ENCODE results near the gene GDPD3. TPM values are rescaled to one million over a fixed set of nuclear protein-coding genes. Genes with fewer than 3 reads are reported as not detected.

GDPD3 gene
- total and polyA plus RNA-seq, 10 of the 15 experiments (the other 5 are each of a cell fraction or from before 2014, with no cell fraction given): 0.29 to 3.3 (median 0.97) TPM

DNA sequence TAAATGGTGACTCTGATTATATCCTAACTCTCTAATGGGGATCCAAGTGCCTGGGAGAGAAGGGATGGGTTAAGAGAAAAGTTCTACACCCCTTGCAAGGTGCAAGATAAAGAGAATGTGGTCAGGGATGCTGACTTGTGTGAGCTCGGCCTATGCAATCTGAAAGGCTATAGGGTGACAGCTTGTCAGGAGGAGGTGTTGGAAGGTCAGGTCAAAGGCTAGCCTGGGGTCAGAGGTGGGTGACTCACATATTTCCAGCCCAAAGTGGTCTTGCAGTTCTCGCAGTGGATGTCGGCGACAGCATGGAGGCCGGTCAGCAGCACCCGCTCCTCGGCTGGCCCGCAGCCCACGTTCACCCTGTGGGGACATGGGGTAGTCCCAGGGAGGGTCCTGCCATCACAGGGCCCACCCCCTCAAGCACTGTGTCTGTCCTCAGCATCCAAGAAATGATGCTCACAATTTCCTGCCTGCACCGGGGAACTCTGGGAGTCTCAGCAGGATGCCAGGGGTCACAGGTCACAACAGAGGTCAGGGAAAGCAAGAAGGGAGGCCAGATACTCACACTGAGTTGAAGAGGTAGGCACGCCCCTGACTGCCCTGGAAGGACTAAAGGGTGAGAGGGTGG, 18.7 kb downstream of the GDPD3 start:
- H3K79me2 ChIP-seq (ENCODE audit: control insufficient read depth, insufficient read depth, low read length): peaks cover 2% of the 10 kb centered on the region; the same call in 1 of the 2 replicates
- ChIA-PET CTCF (interaction anchor here (0.6 to 6.8 kb wide), 4 partner anchors 12 to 541 kb away, joined by 3 to 77 read pairs (median 24); partner anchors contain the start of genes ALDOA and CORO1A), RAD21 (ENCODE audit: unreplicated experiment) (no interaction called here), SMC1A (ENCODE audit: uncharacterized antibody, unreplicated experiment) (interaction anchor here (0.6 to 3.5 kb wide), 4 partner anchors 8 to 90 kb away, joined by 3 to 30 read pairs (median 3); partner anchors contain the start of genes ALDOA and CORO1A), POLR2A (interaction anchor here (1.3 to 5.3 kb wide), 4 partner anchors 18 to 276 kb away, joined by 4 to 59 read pairs (median 5); partner anchors contain the start of genes ALDOA, CORO1A and TBC1D10B)
- FAIRE-seq (no peak), ATAC-seq (no peak), DNase-seq (ENCODE audit: low read depth, low spot score) (no peak)
- TF ChIP-seq, protein P1, sequence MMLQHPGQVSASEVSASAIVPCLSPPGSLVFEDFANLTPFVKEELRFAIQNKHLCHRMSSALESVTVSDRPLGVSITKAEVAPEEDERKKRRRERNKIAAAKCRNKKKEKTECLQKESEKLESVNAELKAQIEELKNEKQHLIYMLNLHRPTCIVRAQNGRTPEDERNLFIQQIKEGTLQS (IDR thresholded peaks at IDR 0.05; ENCODE audit: borderline replicate concordance, extremely low read depth, low read depth, low read length): no peak
- TF ChIP-seq NR2C1 (IDR thresholded peaks at IDR 0.05): peak; percentile 46
- TF ChIP-seq ZNF384 (IDR thresholded peaks at IDR 0.05; ENCODE audit: borderline replicate concordance, low read depth, low read length): no peak
- no peak for TF ChIP-seq BRCA1 (IDR thresholded peaks at IDR 0.05; ENCODE audit: low read depth, low read length)
- no peak for TF ChIP-seq IKZF1 (conservative IDR thresholded peaks at IDR 0.05)
- TF ChIP-seq NR2F1 (conservative IDR thresholded peaks at IDR 0.05): peak; percentile 75
- TF ChIP-seq SP1 (IDR thresholded peaks at IDR 0.05; ENCODE audit: low read depth, low read length): no peak
- TF ChIP-seq TCF12 (IDR thresholded peaks at IDR 0.05; ENCODE audit: low read depth, low read length): no peak
- no peaks in the 10 kb centered on the region; a peak in 1 of 4 replicates for H3K36me3 ChIP-seq (ENCODE audit: control insufficient read depth in 2 of 2, insufficient read depth in 2 of 2, low read length in 1 of 2)
- no peaks in the 10 kb centered on the region for H4K20me1 ChIP-seq (ENCODE audit: control insufficient read depth, insufficient read depth)
- peak overlapping the region; percentile 68 for H3K4me2 ChIP-seq (ENCODE audit: control insufficient read depth, insufficient read depth)
- H3K4me3 ChIP-seq: peak overlapping the region; percentile 78; the same call in 1 of the 2 replicates
- no peak overlapping the region for H3K27ac ChIP-seq (ENCODE audit: control insufficient read depth, insufficient read depth)
- no peak overlapping the region for H2AFZ ChIP-seq (ENCODE audit: control insufficient read depth, low read depth, low read length)
- H3K27me3 ChIP-seq (replicated peaks in 1 of 2; ENCODE audit: control insufficient read depth in 2 of 2, insufficient read depth in 2 of 2, low read length in 1 of 2): no peaks in the 10 kb centered on the region
- peaks cover 15% of the 10 kb centered on the region for H3K9me3 ChIP-seq (replicated peaks; ENCODE audit: control insufficient read depth, insufficient read depth, low read length)
- in situ Hi-C loops (cut with MboI) (loop anchor here (5.0 to 25.0 kb wide), 2 partner anchors 313 to 1793 kb away; partner anchors contain the start of gene ZNF771), intact Hi-C loops (cut with micrococcal nuclease; ENCODE audit: unreplicated experiment) (loop anchor here (5.0 to 10.0 kb wide), 2 partner anchors 260 to 313 kb away; partner anchors contain the start of genes CD2BP2 and ZNF771)
- peaks cover 26% of the 10 kb centered on the region for H3K4me1 ChIP-seq (ENCODE audit: control insufficient read depth, insufficient read depth, low read length)
- WGBS (ENCODE audit: insufficient coverage, insufficient replicate concordance, low lambda C conversion rate, missing lambda C conversion rate): 89% methylated on average over 11 of the region's 11 CpGs
- no TSS peak for BruUV-seq (replicated peaks)
- peak overlapping the region; percentile 41 for H3K9ac ChIP-seq (ENCODE audit: control insufficient read depth, insufficient read depth, low read length)
